Endothelial cell of hepatic sinusoid (primary cell): Measurements from ENCODE around the gene IRF4.

ENCODE experiments used
- in situ Hi-C: cut with HindIII; loops from 2 replicates; pipeline ENCODE4 v1.10.0; 2017; ENCODE audit warnings: low sequenced_read_pairs

The IRF4 gene

DNA sequence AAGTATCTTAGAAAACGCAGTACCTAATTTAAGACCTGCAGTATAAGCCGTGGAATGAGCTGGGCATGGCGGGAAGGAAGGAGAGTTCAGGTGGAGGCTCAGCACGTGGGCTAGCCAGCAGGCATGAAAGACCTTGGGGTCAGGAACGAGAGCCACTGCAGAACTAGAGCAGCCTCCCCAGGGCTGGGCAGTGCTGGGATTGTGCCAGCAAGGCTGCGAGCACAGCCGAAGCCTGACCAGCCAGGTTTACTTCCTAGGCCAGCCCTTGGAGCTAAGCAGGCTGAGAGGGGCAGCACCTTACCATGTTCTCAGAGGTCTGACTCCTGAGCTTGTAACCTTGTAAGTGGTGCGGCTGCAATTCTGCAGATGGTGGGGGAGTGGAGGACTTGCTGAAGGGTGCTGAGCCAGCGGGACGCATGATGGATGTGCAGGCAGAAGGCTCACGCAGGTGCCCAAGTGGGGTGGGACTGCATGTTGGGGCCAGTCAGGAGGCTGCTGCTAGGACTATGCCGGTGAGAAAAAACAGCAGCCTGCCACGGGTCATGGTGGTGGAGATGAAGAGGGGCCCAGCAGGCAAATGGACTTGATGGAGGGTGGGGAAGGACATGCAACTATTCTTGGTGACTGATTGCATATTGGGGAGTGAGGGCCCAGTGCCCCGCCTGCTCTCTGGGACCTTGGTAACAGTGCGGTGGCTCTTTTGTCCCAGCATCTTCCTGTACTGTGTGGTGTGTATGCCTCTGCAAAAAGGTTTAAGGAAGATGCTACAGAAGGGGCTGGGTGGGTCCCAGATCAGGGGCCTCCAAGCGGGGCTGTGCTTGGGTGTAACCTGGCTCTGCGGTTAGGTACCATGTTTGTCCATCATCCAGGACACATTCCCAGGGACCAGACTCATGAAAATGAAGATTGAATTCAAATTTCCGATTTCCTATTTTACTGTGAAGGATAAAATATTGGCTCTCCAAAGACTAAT lies 37.6 kb upstream of the IRF4 start:
- in situ Hi-C loops = no loop called here

DNA sequence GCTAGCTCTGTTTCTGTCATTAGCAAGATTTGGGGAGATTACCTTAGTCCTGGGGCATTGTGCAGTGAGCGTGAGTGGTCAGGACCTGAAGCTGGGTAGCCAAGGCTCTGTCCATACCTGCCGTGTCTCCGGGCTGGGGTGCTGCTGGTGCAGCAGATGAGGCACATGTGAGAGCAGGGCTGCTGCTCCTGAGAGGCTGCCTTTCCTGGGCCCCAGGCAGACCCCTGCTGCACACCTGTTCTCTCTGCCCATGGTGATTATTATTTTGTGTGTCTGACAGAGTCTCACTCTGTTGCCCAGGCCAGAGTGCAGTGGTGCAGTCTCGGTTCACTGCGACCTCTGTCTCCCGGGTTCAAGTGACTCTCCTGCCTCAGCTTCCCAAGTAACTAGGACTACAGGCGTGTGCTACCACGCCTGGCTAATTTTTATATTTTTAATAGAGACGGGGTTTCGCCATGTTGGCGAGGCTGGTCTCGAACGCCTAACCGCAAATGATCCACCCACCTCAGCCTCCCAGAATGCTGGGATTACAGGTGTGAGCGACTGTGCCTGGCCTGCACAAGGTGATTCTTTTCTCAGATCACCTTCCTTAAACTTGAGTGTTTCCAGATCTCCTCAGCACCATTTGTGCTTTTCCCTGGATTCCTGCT lies 36.8 kb upstream of the IRF4 start:
- in situ Hi-C loops = no loop called here

GRCh38 chr6:355373-356208 lies 36.0 kb upstream of the IRF4 start:
- in situ Hi-C loops = no loop called here

- in situ Hi-C loops = no loop called here
Observed at GRCh38 chr6:356828-357251, 34.7 kb upstream of the IRF4 start.

- in situ Hi-C loops = no loop called here
Observed at GRCh38 chr6:357261-357790, 34.2 kb upstream of the IRF4 start.

GRCh38 chr6:357791-358341 lies 33.7 kb upstream of the IRF4 start:
- in situ Hi-C loops = no loop called here

DNA sequence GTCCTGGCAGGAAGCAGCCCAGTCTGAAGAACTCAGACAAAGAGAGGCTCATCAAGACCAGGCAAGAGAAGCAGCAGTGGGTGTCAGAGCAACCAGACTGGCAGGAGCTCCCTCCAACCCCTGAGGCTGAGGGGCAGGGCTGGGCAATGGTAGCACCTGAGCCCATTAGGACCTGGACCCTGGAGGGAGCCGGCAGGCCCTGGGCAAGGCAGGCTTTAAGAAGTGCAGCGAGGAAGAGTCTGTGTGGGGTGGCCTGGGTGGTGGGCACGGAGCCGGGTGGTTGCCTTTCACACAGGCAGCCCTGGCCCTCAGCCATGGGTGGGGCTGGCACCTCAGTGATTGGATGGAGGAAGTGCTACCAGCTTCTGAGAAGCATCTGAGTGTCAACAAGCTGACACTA lies 33.1 kb upstream of the IRF4 start:
- in situ Hi-C loops = no loop called here

DNA sequence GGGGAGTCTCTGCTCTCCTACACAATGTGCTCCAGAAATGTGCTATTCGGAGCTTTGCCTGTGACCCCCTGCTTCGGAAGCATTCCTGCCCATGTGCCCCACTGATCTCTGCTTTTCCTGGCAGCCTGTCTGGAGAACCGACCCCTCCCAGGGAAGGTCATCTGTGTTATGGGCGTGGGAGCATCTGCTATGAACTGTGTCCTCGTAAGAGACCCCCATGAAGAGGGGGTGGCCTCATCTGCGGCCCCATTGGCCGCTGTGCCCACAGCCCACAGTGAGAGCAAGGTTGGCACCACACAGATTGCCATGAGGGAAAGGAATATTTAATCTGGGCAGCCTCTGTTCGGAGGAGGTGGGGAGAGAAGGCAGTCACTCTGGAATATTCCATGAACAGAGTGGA lies 32.7 kb upstream of the IRF4 start:
- in situ Hi-C loops = no loop called here

- in situ Hi-C loops = loop anchor here (5.0 kb wide), 1 partner anchor 52 kb away; no protein-coding TSS in a partner anchor
Observed at GRCh38 chr6:359261-360035, 32.1 kb upstream of the IRF4 start.

DNA sequence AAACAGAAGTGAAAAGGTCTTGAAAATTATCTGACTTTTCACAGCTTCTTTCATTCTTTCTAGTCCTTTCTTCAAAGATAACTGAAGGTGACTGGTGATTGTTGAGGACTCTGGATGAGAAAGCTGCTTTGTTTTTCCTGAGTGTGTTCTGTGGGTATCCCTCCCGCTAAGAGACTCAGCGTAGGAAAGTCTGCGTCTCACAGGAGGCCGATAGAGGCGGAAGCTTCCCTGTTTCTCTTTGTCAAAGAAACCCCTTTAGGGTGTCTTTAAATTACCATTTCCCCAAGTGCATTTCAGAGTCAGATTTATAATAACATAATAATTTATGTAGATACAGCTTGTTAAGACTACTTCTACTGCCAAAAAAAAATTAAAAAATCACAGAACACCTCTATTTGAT lies 31.2 kb upstream of the IRF4 start:
- in situ Hi-C loops = loop anchor here (5.0 kb wide), 1 partner anchor 53 kb away; no protein-coding TSS in a partner anchor

GRCh38 chr6:360764-361373 lies 30.7 kb upstream of the IRF4 start:
- in situ Hi-C loops = loop anchor here (5.0 kb wide), 1 partner anchor 54 kb away; no protein-coding TSS in a partner anchor

- in situ Hi-C loops = loop anchor here (5.0 kb wide), 1 partner anchor 54 kb away; no protein-coding TSS in a partner anchor
Observed at GRCh38 chr6:361411-362132, 30.0 kb upstream of the IRF4 start.

GRCh38 chr6:362231-362923 lies 29.2 kb upstream of the IRF4 start:
- in situ Hi-C loops = loop anchor here (5.0 kb wide), 1 partner anchor 55 kb away; no protein-coding TSS in a partner anchor

DNA sequence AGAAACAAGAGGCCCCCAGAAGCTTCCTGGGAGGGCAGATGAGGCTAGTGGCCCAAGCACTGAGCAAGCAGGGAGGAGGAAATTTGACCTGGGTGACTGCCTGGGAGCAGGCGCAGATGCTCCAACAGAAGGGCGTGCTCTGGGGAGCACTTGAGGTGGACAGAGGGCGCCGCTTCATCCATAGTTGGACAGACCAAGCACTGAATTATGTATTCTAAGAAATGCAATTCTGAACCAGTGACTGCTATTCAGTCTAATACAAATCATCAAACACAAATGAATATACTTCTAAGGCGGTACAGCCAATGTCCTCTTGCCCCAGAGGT lies 28.7 kb upstream of the IRF4 start:
- in situ Hi-C loops = loop anchor here (5.0 kb wide), 1 partner anchor 56 kb away; no protein-coding TSS in a partner anchor

- in situ Hi-C loops = loop anchor here (5.0 kb wide), 1 partner anchor 56 kb away; no protein-coding TSS in a partner anchor
Observed at GRCh38 chr6:363291-363690, 28.3 kb upstream of the IRF4 start.

DNA sequence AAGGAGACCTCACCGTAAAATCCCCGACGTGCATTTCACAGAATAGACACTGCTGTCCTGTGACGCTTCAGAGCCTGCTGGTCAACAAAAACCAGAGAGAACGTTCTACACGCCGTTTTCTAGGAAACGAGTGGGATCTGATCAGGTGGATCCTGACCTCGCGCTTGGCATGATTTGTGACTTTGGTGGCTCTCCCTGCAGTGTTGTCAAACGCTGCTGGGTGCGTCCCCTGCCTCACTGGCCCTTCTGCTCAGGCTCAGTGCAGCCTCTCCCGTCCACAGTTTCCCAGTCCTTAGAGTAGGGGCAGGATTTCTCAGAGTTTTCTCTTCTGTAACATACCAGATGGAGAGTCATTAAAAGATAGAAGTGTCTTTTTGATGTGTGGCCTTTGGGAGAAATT lies 27.6 kb upstream of the IRF4 start:
- in situ Hi-C loops = loop anchor here (5.0 kb wide), 1 partner anchor 57 kb away; no protein-coding TSS in a partner anchor

DNA sequence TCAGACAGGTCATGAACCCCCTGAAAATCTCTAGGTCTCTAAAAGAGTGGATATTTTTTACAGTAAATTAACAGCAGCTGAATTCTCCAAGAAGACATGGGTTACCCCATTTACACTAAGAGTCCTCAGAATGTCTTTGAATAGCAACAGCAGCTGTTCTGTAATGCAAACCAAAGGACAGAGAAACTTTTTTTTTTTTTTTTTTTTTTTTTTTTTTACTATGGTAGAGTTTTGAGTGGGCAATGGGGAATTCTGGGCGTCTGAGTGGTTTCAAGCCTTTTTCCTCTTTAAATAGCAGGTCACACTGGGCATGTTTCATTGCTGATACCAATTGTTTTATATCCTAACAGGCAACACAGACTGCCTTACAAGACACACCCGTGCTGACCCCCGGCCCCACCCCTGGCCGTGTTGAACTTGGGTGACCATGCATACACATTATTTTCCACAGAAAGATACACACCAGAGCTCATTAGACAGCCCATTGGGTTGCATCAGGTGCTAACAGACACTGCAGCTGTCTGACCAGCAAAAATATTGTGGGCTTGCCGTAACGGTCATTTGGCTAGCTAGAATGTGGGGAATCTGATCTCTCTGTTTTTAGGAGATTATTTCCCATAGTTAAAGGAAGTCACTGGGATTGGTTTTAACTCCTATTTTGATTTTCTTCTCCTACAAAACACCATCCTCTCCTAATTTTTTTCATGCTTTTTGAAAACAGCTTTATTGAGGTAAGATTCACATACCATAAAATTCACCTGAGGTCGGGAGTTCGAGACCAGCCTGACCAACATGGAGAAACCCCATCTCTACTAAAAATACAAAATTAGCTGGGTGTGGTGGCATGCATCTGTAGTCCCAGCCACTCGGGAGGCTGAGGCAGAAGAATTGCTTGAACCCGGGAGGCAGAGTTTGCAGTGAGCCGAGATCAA lies 26.7 kb upstream of the IRF4 start:
- in situ Hi-C loops = loop anchor here (5.0 kb wide), 1 partner anchor 58 kb away; no protein-coding TSS in a partner anchor
